ENCODE results near the gene TADA2A. TPM values are rescaled to one million over a fixed set of nuclear protein-coding genes. Genes with fewer than 3 reads are reported as not detected.

TADA2A gene
- polyA plus RNA-seq, 1 donor (not counting 4 experiments of a cell fraction or from before 2014, with no cell fraction given): 13.8 TPM

GRCh38 chr17:37502009-37502936 is 95.6 kb downstream of the TADA2A start:
- no peak overlapping the region for H3K4me3 ChIP-seq (ENCODE audit: control insufficient read depth in 2 of 3, extremely low read depth in 1 of 3, insufficient read depth in 2 of 3, low read depth in 1 of 3, low read length in 3 of 3)
- TF ChIP-seq CTCF (optimal IDR thresholded peaks at IDR 0.05 in 1 of 3, IDR thresholded peaks at IDR 0.05 in 1 of 3, conservative IDR thresholded peaks at IDR 0.05 in 1 of 3; ENCODE audit: extremely low read depth in 1 of 3, insufficient read depth in 2 of 3, low read length in 3 of 3): no peak
- no peak for TF ChIP-seq EZH2 (IDR thresholded peaks at IDR 0.05; ENCODE audit: low read length)
- H3K9ac ChIP-seq (ENCODE audit: control insufficient read depth, extremely low read depth, insufficient read depth, low read length): no peak overlapping the region
- FAIRE-seq (no peak), DNase-seq (ENCODE audit: low read depth, low spot score) (no peak)
- H3K27me3 ChIP-seq (ENCODE audit: control insufficient read depth, extremely low read depth, insufficient read depth, low read length): no peaks in the 10 kb centered on the region
- peaks cover 28% of the 10 kb centered on the region for H4K20me1 ChIP-seq (ENCODE audit: control insufficient read depth, extremely low read depth, insufficient read depth, low read length)
- dilution Hi-C loops (cut with MboI; ENCODE audit: extremely low pct_ligation_motif_present, low sequenced_read_pairs): no loop called here
- H3K36me3 ChIP-seq (ENCODE audit: control insufficient read depth in 2 of 2, extremely low read depth in 1 of 2, insufficient read depth in 2 of 2, low read length in 2 of 2): peaks cover 18 to 45% of the 10 kb centered on the region in 2 experiments
- no peaks in the 10 kb centered on the region for H3K9me3 ChIP-seq (ENCODE audit: control insufficient read depth, low read depth, low read length)
- no peak overlapping the region for H3K4me2 ChIP-seq (ENCODE audit: control insufficient read depth, extremely low read depth, insufficient read depth, low read depth, low read length)
- H2AFZ ChIP-seq (ENCODE audit: control insufficient read depth, low read length): no peak overlapping the region
- no peaks in the 10 kb centered on the region for H3K9me1 ChIP-seq (ENCODE audit: control insufficient read depth, extremely low read depth, insufficient read depth, low read length)
- peaks cover 29% of the 10 kb centered on the region for H3K4me1 ChIP-seq (ENCODE audit: control insufficient read depth, extremely low read depth, insufficient read depth, low read length)
- peaks cover 96% of the 10 kb centered on the region for H3K79me2 ChIP-seq (ENCODE audit: control insufficient read depth, insufficient read depth, low read length)
- H3K27ac ChIP-seq (ENCODE audit: control insufficient read depth, insufficient read depth, low read length): peak overlapping the region; percentile 24

- TF ChIP-seq EZH2 (IDR thresholded peaks at IDR 0.05; ENCODE audit: low read length) (no peak), CTCF (optimal IDR thresholded peaks at IDR 0.05 in 1 of 3, IDR thresholded peaks at IDR 0.05 in 1 of 3, conservative IDR thresholded peaks at IDR 0.05 in 1 of 3; ENCODE audit: extremely low read depth in 1 of 3, insufficient read depth in 2 of 3, low read length in 3 of 3) (no peak)
- H3K27me3 ChIP-seq (ENCODE audit: control insufficient read depth, extremely low read depth, insufficient read depth, low read length): no peaks in the 10 kb centered on the region
- peaks cover 28% of the 10 kb centered on the region for H4K20me1 ChIP-seq (ENCODE audit: control insufficient read depth, extremely low read depth, insufficient read depth, low read length)
- dilution Hi-C loops (cut with MboI; ENCODE audit: extremely low pct_ligation_motif_present, low sequenced_read_pairs): no loop called here
- peaks cover 20 to 51% of the 10 kb centered on the region in 2 experiments for H3K36me3 ChIP-seq (ENCODE audit: control insufficient read depth in 2 of 2, extremely low read depth in 1 of 2, insufficient read depth in 2 of 2, low read length in 2 of 2)
- no peak overlapping the region for H3K4me3 ChIP-seq (ENCODE audit: control insufficient read depth in 2 of 3, extremely low read depth in 1 of 3, insufficient read depth in 2 of 3, low read depth in 1 of 3, low read length in 3 of 3)
- no peak overlapping the region for H2AFZ ChIP-seq (ENCODE audit: control insufficient read depth, low read length)
- DNase-seq (ENCODE audit: low read depth, low spot score) (no peak), FAIRE-seq (no peak)
- H3K27ac ChIP-seq (ENCODE audit: control insufficient read depth, insufficient read depth, low read length): no peak overlapping the region
- no peaks in the 10 kb centered on the region for H3K9me3 ChIP-seq (ENCODE audit: control insufficient read depth, low read depth, low read length)
- H3K9ac ChIP-seq (ENCODE audit: control insufficient read depth, extremely low read depth, insufficient read depth, low read length): no peak overlapping the region
- H3K4me2 ChIP-seq (ENCODE audit: control insufficient read depth, extremely low read depth, insufficient read depth, low read depth, low read length): no peak overlapping the region
- H3K9me1 ChIP-seq (ENCODE audit: control insufficient read depth, extremely low read depth, insufficient read depth, low read length): no peaks in the 10 kb centered on the region
- peaks cover 96% of the 10 kb centered on the region for H3K79me2 ChIP-seq (ENCODE audit: control insufficient read depth, insufficient read depth, low read length)
- peaks cover 29% of the 10 kb centered on the region for H3K4me1 ChIP-seq (ENCODE audit: control insufficient read depth, extremely low read depth, insufficient read depth, low read length)
Measured at GRCh38 chr17:37503148-37503547, 96.5 kb downstream of the TADA2A start.

Data from keratinocyte (primary cell).